AG04450 (cell line): Measurements from ENCODE around the gene MUC5B. TPM values are rescaled to one million over a fixed set of nuclear protein-coding genes. Genes with fewer than 3 reads are reported as not detected.

Source experiments
- CTCF ChIA-PET: fragments of 300-600, 350-600 bp; formaldehyde crosslinking; extraction: SDS; loops from one replicate; lab custom pipeline; 2022; ENCODE audit warnings: antibody characterized with exemption, inconsistent platforms; lab: Charles Lee
- POLR2A ChIA-PET: fragments of 350-600 bp; formaldehyde crosslinking; extraction: SDS; loops from one replicate; lab custom pipeline; 2021; ENCODE audit warnings: antibody characterized with exemption, inconsistent platforms; lab: Yijun Ruan, JAX
- DNase-seq: peaks from one replicate; pipeline ENCODE4 v3.0.0-alpha.2; 2011; ENCODE audit warnings: low read depth, low spot score
- H3K27ac ChIP-seq: one replicate; pipeline ENCODE4 v1.5.1; 2012; ENCODE audit warnings: low read depth, low read length, control low read depth
- H3K27me3 ChIP-seq: one replicate; pipeline ENCODE4 v1.6.0; 2012; ENCODE audit warnings: low read length; ENCODE audit not compliant: control insufficient read depth, insufficient read depth
- H3K4me3 ChIP-seq: 2 replicates; pipeline ENCODE4 v1.5.1; 2011; ENCODE audit warnings: mild to moderate bottlenecking, low read depth, low read length, control low read depth
- H3K9me3 ChIP-seq: 2 replicates; pipeline ENCODE4 v1.5.1; 2012; ENCODE audit warnings: low read length; ENCODE audit not compliant: control insufficient read depth, insufficient read depth
- polyA plus RNA-seq: library from polyadenylated mRNA; depleted of rRNA; stranded (reverse); fragments of >200 nt; gene quantifications from 2 replicates; pipeline ENCODE4 v1.2.3, GENCODE V29; 2011
- TF ChIP-seq, protein P1 (sequence below): IDR thresholded peaks from 2 replicates; pipeline ENCODE4 v1.5.1; 2011; ENCODE audit warnings: low read depth, low read length, control low read depth, inconsistent platforms

Gene MUC5B
- polyA plus RNA-seq, 1 experiment = not detected

DNA sequence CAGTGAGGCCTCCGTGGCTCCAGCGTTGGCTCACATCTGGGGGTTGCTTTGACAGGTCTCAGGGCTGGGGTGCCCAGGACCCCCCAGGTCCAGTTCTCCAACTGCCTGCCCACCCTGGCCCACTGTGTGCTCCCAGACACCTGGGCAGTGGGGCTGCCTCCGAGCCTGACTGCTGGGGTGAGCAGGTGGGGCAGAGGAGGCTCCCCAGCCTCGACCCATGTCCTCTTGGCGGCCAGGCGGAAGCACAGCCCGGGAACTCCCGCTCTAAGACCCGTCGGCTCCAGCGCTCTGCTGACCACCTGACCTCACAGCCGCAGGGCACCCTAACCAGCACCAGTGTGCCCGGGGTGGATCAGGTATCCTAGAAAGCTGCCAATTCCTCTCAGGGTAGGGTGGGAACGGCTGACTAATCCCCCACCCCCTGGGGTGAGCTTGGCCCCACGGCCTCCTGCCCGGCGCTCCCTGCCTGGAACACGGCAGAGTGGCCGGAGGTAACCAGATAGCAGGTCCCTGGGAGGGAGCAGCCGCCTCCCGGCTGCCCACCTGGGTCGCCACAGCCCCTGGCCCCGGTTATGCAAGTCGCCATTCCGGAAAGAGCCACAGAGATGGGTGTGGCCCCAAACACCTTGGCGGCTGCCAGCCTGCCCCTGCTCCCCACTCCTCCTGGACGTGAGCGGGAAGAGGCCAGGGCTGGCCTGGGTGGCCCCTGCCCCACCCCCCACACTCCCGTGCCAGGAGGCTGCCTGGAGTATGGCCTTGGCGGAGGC is 19.2 kb upstream of the MUC5B start:
- TF ChIP-seq, protein P1, sequence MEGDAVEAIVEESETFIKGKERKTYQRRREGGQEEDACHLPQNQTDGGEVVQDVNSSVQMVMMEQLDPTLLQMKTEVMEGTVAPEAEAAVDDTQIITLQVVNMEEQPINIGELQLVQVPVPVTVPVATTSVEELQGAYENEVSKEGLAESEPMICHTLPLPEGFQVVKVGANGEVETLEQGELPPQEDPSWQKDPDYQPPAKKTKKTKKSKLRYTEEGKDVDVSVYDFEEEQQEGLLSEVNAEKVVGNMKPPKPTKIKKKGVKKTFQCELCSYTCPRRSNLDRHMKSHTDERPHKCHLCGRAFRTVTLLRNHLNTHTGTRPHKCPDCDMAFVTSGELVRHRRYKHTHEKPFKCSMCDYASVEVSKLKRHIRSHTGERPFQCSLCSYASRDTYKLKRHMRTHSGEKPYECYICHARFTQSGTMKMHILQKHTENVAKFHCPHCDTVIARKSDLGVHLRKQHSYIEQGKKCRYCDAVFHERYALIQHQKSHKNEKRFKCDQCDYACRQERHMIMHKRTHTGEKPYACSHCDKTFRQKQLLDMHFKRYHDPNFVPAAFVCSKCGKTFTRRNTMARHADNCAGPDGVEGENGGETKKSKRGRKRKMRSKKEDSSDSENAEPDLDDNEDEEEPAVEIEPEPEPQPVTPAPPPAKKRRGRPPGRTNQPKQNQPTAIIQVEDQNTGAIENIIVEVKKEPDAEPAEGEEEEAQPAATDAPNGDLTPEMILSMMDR = no peak
- H3K9me3 ChIP-seq = peaks cover 19% of the 10 kb centered on the region; the same call in 1 of the 2 replicates
- CTCF ChIA-PET = interaction anchor here (3.1 kb wide), 1 partner anchor 311 kb away, joined by 18 read pairs; no protein-coding TSS in a partner anchor
- no peak overlapping the region for H3K4me3 ChIP-seq
- H3K27ac ChIP-seq = no peak overlapping the region
- peaks cover 12% of the 10 kb centered on the region for H3K27me3 ChIP-seq
- no peak for DNase-seq
- POLR2A ChIA-PET = no interaction called here

DNA sequence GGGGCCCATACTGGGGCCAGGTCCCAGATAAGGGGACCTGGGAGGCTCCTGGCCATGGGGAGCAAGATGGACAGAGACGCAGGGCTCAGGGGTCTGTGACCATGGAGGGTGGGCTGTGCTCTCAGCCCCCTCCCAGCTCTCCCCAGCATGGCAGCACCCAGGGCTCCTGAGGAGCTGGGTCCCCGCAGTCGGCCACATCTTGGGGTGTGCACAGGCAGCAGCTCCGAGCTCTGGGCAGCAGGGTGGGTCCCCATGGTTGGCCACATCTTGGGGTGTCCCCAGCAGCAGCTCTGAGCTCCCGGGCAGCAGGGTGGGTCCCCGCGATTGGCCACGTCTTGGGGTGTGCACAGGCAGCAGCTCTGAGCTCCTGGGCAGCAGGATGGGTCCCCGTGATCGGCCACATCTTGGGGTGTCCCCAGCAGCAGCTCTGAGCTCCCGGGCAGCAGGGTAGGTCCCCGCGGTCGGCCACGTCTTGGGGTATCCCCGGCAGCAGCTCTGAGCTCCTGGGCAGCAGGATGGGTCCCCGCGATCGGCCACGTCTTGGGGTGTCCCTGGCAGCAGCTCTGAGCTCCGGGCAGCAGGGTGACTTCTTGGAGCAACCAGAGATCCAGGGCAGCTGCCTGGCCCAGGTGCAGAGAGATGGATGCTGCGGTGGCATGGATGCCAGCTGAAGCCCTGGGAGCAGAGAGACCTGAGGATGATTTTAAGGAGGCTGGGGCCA is 18.3 kb upstream of the MUC5B start:
- Histone ChIP-seq H3K27me3 (peaks cover 12% of the 10 kb centered on the region), H3K27ac (no peak overlapping the region), H3K4me3 (no peak overlapping the region), H3K9me3 (peaks cover 28% of the 10 kb centered on the region)
- TF ChIP-seq, protein P1 = no peak
- ChIA-PET POLR2A (no interaction called here), CTCF (interaction anchor here (0.6 to 3.1 kb wide), 3 partner anchors 229 to 387 kb away, joined by 3 to 18 read pairs (median 5); no protein-coding TSS in a partner anchor)
- DNase-seq = no peak

DNA sequence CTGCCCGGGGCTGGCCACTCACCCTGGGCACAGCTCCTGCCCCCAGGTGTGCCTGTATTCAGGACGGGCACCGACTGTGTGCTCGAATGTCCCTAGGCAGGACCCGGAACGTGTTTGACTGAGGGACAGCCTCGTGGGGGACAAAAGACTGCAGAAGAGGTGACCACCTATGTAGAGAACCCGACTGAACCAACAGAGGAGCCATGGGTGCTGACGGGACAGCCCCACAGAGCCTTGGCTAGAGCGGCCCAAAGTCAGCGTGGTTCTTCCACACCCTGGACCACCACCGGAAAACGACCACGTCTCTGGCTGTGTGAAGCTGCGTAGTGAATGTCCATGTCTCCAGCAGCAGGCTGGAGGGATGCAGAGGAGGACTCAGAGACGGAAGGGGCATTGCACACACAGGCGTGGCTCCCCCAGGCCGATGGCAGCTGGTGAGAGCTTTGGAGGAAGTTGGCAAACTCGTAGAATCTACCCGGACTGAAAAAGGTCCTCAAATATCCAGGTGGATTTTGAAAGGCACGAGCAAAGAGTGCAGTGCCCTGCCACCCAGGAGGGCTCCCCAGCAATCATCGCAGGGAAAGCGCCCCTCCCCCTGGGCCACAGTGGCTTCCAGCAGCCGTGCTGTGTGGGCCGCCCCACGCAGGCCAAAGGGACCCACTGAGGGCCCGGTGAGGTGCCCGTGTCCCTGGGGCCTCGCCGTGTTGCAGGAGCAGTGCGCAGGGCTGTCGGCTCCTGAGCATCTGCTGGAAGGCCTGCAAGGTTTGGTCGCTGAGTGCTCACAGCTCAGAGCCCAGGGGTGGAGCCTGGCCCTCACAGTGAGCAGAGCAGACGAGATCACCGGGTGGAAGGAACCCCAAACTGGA is 17.5 kb upstream of the MUC5B start:
- peaks cover 33% of the 10 kb centered on the region for H3K9me3 ChIP-seq
- ChIA-PET CTCF (interaction anchor here (0.6 to 1.1 kb wide), 2 partner anchors 228 to 386 kb away, joined by 3 to 5 read pairs; no protein-coding TSS in a partner anchor), POLR2A (no interaction called here)
- DNase-seq = no peak
- no peak overlapping the region for H3K4me3 ChIP-seq
- peaks cover 5% of the 10 kb centered on the region for H3K27me3 ChIP-seq
- TF ChIP-seq, protein P1 = no peak
- no peak overlapping the region for H3K27ac ChIP-seq

DNA sequence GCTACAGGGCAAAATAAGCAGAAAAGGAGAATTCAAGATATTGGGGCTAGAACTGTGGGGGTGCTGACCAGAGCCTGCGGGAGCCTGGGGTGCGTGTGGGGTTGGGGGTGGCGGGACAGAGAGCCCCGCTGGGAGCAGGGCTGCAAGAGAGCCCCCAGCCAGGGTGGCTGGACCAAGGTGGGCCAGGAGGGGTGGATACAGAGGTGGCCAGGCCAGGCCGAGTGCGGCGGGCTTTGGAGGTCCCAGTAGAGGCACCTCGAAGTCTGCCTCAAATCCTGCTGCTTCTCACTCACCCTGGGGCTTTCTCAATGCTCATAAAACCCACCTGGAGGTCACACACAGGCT is 16.9 kb upstream of the MUC5B start:
- peaks cover 33% of the 10 kb centered on the region for H3K9me3 ChIP-seq
- no peak for DNase-seq
- H3K4me3 ChIP-seq = no peak overlapping the region
- TF ChIP-seq, protein P1 = no peak
- no peak overlapping the region for H3K27ac ChIP-seq
- ChIA-PET POLR2A (no interaction called here), CTCF (no interaction called here)
- H3K27me3 ChIP-seq = peaks cover 4% of the 10 kb centered on the region
